CD4-positive, alpha-beta T cell treated with Interleukin-17A for 1 hour (primary cell): ENCODE results near the gene TOMM40L.

Source experiments
- DNase-seq: peaks from one replicate; pipeline ENCODE4 v3.0.0-alpha.2; 2020

The TOMM40L gene

DNA sequence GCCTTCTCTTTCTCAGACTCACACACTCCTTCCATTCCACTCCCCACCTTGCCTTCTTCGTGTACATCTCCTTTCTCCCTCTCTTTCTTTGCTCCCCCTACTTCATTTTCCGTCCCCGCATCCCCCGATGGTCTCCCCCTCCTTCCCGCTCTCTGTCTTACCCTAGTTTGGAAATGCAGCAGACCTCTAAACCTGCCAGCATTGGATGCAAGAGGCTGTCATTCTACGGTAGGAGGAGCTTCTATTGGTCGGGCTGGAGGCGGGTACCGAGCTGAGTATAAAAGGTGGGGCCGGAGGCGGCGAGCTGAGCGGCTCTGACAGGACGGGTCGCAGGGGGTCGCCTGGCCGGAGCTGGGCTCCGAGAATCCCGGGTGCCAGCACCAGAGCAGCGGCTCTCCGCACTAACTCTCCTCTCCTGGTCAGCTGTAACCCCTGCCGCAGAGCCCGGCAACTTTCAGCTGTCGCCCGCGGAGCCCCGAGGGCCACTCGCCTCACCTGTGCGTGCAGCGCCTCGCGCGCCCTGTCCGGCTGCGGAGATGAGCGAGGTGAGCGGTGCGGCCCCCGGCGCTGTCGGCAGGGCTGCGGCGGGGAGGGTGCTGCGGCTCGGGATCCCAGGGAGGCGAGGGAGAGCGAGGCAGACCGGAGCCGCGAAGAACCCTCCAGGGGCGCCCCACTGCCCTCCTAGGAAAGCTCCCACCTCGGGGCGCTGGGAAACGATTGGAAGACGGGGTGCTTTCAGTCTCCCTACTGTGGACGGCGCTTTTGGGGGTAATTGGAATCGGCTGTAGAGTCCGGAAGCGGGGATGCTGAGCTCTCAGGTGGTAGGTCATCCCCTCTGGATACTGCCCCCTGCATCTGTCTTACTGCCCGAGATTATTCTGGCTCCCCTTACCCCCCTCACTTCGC lies 32.8 kb downstream of the TOMM40L start, which contains the start of gene PCP4L1:
PCP4L1 (plus strand) TSS at position 307 of the 906 bp plus-strand sequence; CDS start at position 537, 230 bp downstream.
- DNase-seq, result peak; percentile 35

DNA sequence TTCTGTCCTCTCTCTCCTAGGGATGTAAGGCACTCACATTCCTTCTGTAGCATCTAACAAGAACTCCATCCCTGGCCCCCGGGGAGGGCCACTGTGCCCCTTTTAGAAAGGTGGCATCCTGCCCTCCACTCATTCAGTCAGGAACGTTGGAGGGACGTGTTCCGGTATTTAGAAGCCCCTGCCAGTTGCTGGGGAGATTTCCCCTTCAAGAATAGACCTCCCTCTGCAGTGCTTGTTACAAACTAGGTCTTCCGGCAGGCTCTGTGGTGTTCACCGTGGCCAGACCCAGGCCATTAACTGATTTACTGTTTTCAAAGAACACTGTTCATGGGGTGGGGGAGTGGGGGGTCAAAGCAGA lies 33.5 kb downstream of the TOMM40L start:
- DNase-seq, result no peak

DNA sequence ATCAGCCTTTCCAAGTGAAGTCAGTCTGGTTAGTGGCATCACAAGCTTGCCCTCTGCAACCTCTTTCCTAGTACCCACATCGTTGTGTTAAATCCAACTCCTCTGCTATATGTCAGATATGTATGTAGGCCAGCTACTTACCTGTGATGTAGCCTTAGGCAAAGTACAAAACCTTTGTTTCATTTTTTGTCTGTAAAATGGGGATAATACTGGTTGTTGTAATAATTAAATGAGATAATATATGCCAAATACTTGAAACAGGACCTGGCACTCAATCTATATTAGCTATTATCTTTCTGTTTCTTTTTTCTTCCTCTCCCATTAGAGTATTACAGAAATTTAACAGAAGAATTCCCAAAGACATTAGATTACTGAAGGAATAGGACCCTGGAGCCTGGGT lies 33.9 kb downstream of the TOMM40L start:
- DNase-seq, result no peak

DNA sequence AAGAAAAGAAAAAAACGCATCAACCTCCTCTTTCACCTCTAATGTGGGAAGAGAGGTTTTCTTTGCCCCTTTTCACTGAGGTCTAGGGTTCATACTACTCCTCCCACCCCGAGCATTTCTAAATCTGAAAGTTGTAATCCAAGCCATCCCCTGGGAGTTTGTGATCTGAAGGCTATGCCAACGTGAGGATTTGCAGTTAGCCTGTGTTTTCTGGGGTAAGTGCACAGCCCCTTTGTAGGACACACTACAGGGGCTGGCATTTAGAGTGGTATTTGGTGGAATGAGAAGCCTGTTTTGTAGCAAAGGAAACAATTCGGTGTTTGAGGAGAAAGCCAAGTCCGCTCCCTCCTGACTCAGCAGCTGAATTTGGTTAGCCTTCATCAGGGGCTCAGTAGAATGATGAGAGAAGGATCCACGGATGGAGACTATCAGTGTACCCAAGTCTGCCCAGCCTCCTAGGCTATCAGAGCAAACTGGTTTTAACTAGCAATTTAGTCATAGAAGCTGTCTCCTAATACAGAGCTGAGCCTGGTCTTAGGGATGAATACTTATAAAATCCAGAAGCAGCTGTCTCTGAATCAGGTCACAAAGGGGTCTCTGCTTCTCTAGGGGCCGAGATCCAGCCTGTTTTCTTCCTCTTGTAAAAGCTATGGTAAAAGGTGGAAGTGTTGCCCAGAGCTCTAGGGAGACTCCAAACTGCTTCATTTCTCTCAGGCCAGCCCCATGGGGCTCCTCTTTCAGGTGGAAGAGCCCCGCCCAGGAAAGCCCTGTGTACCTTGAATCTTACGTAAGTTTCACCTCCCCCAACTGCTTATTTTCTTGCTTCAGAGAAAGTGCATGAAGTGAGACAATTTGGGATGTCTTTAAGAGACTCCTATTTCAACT lies 34.8 kb downstream of the TOMM40L start:
- no peak for DNase-seq

DNA sequence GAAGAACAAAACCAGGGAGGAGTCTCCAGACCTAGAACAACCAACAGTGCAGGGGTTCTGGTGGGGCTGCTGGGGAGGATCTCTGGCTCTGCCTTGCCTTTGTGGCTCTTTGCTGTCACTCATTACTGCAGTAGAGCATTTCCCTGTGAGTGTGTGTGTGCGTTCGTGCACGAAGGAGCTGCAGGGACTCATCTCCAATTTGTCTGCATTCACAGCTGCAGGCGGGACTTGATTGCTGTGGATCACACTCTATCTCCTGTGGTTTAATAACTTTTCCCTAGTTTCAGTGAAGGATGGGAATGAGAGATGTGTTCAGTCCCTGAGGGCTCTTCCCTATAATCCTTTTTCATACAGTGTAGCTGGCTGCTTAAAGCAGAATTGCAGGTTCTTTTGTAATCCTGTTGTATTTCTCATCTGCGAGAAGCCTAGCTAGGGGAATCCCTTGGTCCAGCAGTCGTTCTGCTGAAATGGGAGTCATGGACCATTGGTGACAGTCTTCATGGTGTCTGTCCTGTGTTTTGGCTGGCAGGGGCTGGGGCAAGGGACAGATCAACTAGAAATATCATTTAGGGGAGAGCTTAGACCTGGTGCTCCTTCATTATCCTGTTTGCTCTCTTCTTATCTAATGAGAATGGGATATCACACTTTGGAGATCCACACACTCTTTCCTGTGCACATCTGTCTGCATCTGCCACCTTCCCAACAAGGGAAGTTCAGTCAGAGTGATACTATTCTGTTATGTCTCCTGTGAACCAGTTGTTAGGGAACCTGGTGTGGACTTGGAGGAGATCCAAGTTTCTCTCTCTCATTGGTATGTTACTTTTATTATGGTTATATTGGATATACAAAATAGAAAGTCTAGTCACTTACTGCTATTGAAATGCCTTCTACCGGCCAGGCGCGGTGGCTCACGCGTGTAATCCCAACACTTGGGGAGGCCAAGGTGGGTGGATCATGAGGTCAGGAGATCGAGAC lies 35.7 kb downstream of the TOMM40L start:
- peak; percentile 7 for DNase-seq

DNA sequence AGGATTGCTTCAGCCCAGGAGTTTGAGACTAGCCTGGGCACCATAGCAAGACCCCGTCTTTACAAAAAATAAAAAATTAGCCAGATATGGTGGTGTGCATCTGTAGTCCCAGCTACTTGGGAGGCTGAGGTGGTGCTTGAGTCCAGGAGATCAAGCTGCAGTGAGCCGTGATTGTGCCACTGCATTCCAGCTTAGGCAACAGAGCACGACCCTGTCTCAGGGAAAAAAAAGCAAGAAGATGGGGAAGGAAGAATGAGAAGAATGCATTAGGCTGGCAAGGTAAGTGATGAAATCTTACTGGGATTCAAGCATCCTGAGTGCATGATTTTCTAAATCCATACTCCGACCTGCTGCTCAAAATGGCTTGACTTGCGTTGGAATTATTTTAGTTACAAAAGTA lies 39.4 kb downstream of the TOMM40L start:
- no peak for DNase-seq

DNA sequence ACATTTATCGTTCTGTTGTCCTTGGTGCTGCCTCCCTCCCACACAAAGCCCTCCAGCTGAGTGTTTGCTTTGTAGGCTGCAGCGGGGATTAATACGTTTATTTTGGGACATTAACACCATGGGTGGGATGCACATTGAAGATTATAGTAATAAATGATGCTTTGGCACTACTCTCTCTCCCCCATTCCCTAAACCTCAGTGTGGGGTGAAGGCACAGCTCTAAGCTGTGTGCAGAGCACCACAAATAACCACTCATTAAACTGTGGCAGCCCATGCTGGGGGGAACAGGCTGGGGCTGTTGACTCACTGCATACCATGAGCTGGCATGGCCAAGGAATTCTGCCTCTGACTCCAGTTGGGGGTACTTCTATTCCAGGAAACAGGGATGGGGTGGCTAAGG lies 40.3 kb downstream of the TOMM40L start:
- no peak for DNase-seq

DNA sequence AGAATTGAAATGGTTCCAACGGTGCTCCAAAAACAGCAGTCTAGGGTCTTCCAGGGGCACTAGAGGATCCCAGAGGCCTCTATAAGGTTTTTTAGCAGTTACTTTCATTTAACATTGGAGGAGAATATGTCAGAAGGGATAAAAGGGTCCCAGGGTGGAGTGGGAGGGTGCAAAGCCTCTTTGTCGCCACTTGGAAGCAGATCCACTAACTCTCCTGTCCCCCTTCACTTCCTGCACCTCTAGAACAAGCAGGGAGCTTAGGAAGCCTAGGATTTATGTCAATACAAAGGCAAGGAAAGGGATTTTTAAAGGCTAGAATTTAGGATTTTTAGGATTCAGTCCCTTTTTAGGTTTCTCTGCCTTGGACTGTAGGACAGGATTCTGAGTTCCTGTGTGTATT lies 41.0 kb downstream of the TOMM40L start:
- DNase-seq, result no peak

DNA sequence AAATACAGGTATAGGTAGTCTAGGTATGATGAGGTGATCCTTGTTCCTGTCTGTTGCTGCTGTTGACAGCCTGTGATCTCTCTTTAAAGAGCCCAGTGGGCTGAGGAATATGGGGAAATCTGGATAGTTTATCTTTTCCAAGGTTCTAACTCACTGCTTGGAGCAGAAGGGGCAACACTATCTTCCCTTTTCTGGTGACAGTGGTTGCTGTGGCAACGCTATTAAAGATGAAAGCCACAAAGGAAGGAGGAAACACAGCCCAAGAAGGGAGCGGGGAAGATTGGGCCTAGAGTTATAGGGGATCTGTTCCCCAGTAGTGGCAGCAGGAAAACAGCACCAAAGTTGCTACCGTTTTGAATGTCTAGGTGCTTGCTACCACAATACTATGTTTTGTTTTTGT lies 41.5 kb downstream of the TOMM40L start:
- peak; percentile 2 for DNase-seq

DNA sequence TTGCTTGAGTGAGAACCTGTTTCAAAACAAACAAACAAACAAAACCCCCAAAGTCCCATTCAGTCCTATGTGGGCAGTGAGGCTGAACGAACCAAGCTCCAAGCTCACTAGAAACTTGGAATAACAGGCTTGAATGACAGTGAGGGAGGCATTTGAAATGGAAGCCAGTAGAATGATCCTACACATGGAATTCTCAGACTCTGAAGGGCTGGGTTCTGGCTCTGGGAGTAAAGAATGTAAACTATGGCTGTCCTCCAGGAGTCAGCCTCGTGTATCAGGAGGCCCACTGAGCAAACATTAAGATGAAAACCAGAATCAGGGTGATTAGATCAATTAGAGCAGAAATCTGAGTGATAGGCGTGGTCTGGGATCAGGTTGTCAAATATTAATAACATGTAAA lies 47.5 kb downstream of the TOMM40L start:
- no peak for DNase-seq

DNA sequence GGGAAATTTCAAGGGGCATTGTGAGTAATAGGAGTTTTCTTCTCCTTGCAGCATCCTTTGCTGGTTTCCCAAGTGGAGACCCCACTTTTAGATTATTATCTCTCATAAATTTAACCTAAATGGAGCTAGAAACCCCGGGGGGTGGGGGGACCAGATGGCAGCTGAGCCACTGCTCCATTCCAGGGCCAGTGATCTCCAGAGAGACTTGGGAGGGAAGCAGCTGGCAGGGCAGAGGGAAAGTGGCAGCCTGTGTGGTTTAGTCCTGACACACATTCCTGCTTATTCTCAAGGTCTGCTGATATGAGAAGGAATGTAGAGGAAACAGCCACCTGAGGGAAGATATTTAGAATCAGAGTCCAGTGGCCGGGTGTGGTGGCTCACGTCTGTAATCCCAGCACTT lies 49.0 kb downstream of the TOMM40L start:
- no peak for DNase-seq
